AG04449 (cell line): Measurements from ENCODE around the gene GPR12.

ENCODE experiments used
- CTCF ChIA-PET: fragments of 350-600 bp; formaldehyde crosslinking; extraction: SDS; loops from one replicate; lab custom pipeline; 2021; ENCODE audit warnings: antibody characterized with exemption; lab: Yijun Ruan, JAX
- POLR2A ChIA-PET: fragments of 400-600, 350-600 bp; formaldehyde crosslinking; extraction: SDS; loops from one replicate; lab custom pipeline; 2020; ENCODE audit warnings: antibody characterized with exemption, inconsistent platforms; lab: Yijun Ruan, JAX
- DNase-seq: peaks from one replicate; pipeline ENCODE4 v3.0.0-alpha.2; 2010; ENCODE audit warnings: low read depth, low spot score
- H3K4me3 ChIP-seq: 2 replicates; pipeline ENCODE4 v1.5.1; 2011; ENCODE audit warnings: low read depth, mild to moderate bottlenecking, control low read depth, low read length
- CTCF ChIP-seq: IDR thresholded peaks from one replicate; pipeline ENCODE4 v1.5.1; 2011; ENCODE audit warnings: mild to moderate bottlenecking, moderate library complexity, low read length, control low read depth, inconsistent platforms; ENCODE audit not compliant: insufficient read depth; ENCODE audit errors: missing control alignments

The GPR12 gene

GRCh38 chr13:26749285-26749684, 11.3 kb downstream of the GPR12 start:
- H3K4me3 ChIP-seq: no peak overlapping the region
- POLR2A ChIA-PET: no interaction called here
- no peak for TF ChIP-seq CTCF
- CTCF ChIA-PET: no interaction called here
- DNase-seq: no peak

- POLR2A ChIA-PET: no interaction called here
- CTCF ChIA-PET: no interaction called here
- DNase-seq: no peak
- no peak for TF ChIP-seq CTCF
- no peak overlapping the region for H3K4me3 ChIP-seq
These were observed 12.9 kb downstream of the GPR12 start for GRCh38 chr13:26747706-26748105.

GRCh38 chr13:26743971-26744370, 16.6 kb downstream of the GPR12 start:
- TF ChIP-seq CTCF: no peak
- DNase-seq: no peak
- POLR2A ChIA-PET: no interaction called here
- no peak overlapping the region for H3K4me3 ChIP-seq
- CTCF ChIA-PET: no interaction called here

GRCh38 chr13:26742691-26743358, 17.8 kb downstream of the GPR12 start:
- POLR2A ChIA-PET: no interaction called here

GRCh38 chr13:26735677-26736076, 24.9 kb downstream of the GPR12 start:
- DNase-seq: no peak
- no peak overlapping the region for H3K4me3 ChIP-seq
- no peak for TF ChIP-seq CTCF
- ChIA-PET CTCF (no interaction called here), POLR2A (no interaction called here)

More at GRCh38 chr13:26742691-26743358, 17.8 kb downstream of the GPR12 start:
- no peak for DNase-seq
- H3K4me3 ChIP-seq: no peak overlapping the region
- CTCF ChIA-PET: no interaction called here
- no peak for TF ChIP-seq CTCF

- no peak overlapping the region for H3K4me3 ChIP-seq
- DNase-seq: no peak
- CTCF ChIA-PET: no interaction called here
- POLR2A ChIA-PET: no interaction called here
- no peak for TF ChIP-seq CTCF
These were observed 33.0 kb downstream of the GPR12 start for GRCh38 chr13:26727633-26728032.
